GM18505 (cell line): ENCODE data around the gene SYT1.

ENCODE experiments used
- ATAC-seq: cut with Tn5 transposase; IDR thresholded peaks from one replicate; pipeline ENCODE4 v1.9.1; 2021; ENCODE audit not compliant: unreplicated experiment
- POLR2A ChIP-seq: IDR thresholded peaks from 4 replicates; pipeline ENCODE4 v1.6.1; 2011; ENCODE audit warnings: borderline replicate concordance; ENCODE audit not compliant: insufficient read depth, insufficient read length; ENCODE audit errors: extremely low read depth

SYT1 gene

DNA sequence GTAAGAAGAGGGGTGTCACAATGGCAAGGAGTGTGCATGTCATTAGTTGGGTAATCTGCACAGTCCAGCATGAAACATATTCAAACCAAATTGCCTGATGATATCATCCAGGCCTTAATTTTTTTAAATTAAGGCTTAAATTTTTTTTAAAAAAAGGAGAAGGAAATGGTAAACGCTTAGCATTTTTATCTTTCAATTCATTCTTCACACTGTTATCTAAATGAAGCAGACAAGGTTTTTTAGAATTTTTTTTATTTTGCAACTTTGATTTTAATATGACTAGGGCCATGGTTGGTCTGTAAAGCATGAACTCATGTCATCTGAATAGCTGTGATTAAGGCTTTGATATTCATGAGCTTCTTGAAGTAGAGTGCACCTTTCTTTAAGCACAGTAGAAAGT is 362.5 kb downstream of the SYT1 start:
- no peak for TF ChIP-seq POLR2A
- ATAC-seq: no peak

DNA sequence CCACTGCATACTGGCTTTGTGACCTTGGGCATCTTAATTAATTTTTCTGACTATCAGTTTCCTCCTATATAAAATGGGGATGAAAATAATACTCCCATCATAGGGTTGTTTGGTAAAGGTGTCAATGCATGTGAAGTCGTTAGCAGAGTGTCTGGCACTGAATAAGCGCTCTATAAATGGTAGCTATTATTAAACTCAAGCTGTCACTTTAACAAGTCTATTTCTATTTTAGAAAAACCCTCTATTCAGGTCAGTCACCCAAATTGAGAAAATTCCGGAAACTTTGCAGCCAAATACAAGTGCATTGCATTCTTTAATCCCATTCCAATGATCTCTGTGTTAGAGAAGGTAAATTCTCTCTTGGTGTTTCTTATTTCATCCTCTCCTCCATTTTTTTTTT is 363.1 kb downstream of the SYT1 start:
- no peak for ATAC-seq
- TF ChIP-seq POLR2A: no peak

DNA sequence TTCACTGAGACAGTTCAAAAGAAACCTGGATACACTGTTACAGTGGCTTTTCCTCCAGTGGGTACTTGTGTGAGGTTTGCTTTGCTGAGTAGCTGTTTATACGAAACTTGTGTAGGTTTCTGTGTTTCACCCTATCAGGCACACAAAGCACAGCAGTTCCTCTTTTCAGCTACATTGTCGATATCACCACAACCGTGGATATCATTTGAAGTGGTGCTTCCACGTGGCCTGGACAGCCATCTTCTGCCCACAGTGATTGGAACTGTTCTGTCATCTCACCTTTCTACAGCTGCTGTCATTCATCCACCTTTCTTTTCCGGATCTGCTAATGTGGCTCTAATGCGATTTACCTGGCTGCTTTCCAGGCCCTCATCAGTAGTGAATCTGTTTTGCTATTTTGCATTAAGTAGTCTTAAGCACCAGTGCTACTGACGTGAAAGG is 368.8 kb downstream of the SYT1 start:
- TF ChIP-seq POLR2A: no peak
- peak; percentile 56 for ATAC-seq

DNA sequence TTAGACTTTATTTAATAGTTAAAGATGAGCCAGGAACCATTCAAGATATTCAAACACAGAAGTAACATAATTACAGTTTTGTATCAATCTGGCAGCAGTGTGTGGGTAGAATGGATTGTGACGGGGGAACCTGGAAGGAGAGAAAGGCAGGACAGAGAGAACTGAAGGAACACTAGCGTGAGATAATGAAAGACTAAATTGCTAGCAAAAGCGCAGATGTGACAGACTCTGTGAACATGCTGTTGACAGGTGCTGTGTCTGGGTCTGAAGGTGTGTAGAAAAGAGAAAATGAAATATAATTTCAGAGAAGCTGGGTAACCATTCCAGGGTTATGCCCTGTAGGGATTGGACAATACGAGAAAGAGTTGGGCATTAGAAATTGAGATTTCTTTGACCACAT is 372.3 kb downstream of the SYT1 start:
- TF ChIP-seq POLR2A: no peak
- ATAC-seq: no peak

DNA sequence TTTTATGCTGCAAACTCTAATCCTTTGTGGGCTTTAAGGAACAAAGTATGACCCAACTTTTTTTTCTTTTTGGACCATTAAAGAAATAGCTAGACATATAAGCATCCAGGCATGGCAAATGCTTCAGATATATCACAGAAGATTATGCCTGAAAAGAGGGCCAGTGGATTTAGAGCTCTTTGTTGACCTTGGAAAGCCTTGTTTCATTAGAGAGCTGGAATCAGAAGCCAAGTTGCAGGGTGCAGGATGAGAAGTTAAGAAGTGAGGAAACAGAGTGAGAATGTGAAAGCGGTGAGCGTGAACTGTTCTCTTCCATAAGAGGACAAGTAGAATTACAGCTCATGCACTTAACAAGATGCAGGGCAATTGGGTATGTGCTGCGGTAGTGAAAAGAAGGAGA is 373.7 kb downstream of the SYT1 start:
- ATAC-seq: no peak
- TF ChIP-seq POLR2A: no peak

DNA sequence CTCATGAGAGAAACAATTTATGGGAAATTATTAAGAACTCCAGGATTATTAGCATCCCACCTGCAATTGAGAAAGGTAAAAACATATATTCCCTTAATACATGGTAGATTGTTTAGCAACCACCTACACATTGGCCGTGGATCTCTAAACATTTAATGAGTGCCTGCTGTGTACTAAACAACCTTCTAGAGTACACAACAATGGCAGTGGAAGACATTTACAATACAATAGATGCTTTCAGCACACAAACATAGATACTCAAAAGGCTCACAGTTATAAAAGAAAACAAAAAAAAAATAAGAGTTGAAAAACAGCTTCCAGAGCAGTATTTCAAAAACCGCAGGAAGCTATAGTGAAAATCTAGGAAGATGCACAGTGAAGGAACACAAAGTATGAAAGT is 382.9 kb downstream of the SYT1 start:
- no peak for TF ChIP-seq POLR2A

DNA sequence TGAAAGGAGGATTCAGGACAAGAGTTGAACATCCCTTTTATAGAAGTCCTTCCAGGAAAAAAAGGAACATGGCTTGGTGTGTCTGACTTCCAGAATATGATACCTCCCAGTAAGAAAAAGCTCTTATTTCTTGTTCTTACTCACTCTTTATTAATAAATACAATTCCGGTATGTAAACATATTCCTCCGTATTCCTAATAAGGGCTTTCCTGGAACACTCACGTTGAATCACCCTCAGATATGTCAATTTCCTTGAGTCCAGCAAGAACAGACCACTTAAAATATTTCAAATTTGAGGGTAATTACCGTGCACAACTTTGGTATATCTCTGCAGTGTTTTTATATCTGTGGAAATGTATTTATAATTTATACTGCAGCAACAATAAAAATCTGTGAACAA is 385.6 kb downstream of the SYT1 start:
- TF ChIP-seq POLR2A: no peak
- ATAC-seq: no peak

More for the DNA sequence above, 382.9 kb downstream of the SYT1 start:
- no peak for ATAC-seq

DNA sequence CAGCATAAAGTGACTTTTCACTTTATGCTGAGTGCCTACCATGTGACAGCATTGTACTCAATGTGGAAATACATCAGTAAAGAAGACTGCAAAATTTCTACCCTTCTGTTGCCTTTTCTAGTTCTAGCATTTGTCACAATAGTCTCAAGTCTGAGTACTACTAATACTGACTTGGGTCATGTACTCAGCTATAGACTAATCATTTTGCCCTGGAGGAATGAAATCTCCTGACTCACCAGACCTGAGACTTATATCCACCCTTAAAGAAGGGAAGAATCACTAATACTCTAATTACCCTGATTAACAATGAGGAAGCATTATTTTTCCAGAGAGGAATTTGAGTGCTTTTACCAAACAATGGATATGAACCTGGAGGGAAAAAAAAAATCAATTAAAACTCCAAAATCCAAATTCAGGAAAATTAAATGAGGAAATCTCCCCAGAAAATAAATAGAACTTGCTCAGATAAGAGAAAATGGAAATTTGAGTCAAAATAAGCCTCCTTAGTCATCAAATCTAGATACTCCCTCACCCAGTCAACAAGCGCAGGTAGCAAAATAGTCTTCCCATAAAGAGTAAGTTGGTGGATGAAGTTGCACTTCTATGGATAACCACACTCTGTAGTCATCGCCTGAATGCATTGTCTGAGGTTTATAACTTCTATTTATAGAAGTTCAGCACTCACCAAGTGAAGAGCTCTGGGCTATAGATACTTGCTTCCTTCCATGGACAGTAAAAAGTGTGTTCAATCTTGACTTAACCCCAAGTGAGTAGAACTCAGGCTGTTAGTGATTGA is 386.6 kb downstream of the SYT1 start:
- TF ChIP-seq POLR2A: no peak
- ATAC-seq: no peak

DNA sequence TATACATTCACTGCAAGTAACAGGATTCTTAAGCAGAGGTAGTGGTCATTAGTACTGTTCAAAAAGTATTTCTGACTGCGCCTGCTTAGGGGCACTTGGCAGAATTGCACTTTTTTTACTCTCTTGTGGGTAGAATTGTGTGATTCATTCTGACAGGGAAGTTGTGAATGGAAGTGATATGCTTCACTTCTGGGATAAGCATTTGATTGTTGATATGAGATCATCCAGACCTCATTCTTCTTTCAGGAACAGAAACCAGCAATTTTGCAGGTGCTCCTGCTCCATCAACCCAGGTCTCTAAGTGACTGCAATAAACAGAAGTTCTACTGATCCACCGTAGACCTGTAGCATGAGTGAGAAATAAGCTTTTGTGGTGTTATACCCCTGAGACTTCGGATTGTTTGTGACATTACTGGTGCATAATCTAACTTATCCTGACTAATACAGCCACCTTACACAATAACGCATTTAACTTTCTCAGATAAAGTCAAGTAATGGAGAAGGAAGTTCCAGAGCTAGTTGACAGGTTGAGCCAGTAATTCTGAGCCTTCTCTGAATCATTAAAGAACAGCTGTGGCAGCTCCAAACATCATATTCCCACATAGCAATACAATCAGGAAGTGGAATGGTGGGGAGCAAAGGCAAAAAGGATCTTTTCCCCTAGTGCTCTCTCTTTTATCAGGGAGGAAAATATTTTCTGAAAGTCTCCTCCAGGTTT is 387.9 kb downstream of the SYT1 start:
- no peak for TF ChIP-seq POLR2A
- no peak for ATAC-seq

DNA sequence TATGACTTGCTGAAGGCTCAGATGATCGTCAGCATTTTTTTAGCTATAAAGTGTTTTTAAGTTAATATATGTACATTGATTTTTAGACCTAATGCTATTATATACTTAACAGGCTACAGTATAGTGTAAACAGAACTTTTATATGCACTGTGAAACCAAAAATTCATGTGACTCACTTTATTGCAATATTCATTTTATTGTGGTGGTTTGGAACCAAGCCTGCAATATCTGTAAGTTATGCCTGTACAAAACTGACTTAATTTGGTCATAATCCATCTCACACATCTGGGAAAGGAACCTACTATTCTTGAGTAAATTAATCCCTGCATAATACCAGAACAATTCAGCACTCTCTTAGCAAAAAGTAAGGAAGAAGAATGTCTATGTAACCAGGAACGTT is 390.7 kb downstream of the SYT1 start:
- TF ChIP-seq POLR2A: no peak
- no peak for ATAC-seq

DNA sequence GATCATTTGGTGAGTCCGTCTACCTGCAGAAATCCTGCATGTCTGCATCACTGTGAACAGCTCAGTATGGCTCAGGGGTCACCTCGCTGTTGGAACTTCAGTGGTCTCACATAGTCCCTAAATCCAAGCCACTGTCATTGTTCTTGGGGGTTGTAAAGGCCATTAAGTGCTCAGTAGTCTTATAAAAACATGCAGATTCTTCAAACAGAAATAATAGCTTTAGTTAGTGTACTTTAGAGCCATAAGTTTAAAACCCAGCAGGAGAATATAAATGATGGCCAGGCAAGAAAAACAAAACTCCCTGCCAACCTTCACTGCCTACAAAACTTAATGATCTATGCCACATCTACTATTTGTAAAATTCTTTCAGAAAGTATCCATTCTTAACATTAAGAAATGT is 396.3 kb downstream of the SYT1 start:
- no peak for TF ChIP-seq POLR2A
- no peak for ATAC-seq

DNA sequence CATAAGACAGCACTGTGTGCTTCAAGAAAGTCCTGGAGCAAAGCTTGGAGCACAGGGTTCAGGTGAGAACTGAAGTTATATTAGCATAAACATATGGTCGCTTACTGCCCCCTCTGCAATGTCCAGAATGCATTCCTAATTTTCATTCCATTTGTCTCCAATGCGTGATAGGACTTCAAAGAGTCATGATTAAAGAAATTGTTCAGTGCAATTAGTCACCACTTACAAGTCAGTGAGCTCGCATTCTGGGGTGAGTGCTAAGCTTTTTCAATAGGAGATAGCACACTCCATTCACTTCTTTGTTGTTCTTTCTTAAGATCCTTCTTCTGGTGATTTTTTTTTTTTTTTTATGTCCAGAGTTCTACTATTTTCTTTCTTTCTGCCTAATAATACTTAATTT is 398.4 kb downstream of the SYT1 start:
- no peak for ATAC-seq
- TF ChIP-seq POLR2A: no peak

DNA sequence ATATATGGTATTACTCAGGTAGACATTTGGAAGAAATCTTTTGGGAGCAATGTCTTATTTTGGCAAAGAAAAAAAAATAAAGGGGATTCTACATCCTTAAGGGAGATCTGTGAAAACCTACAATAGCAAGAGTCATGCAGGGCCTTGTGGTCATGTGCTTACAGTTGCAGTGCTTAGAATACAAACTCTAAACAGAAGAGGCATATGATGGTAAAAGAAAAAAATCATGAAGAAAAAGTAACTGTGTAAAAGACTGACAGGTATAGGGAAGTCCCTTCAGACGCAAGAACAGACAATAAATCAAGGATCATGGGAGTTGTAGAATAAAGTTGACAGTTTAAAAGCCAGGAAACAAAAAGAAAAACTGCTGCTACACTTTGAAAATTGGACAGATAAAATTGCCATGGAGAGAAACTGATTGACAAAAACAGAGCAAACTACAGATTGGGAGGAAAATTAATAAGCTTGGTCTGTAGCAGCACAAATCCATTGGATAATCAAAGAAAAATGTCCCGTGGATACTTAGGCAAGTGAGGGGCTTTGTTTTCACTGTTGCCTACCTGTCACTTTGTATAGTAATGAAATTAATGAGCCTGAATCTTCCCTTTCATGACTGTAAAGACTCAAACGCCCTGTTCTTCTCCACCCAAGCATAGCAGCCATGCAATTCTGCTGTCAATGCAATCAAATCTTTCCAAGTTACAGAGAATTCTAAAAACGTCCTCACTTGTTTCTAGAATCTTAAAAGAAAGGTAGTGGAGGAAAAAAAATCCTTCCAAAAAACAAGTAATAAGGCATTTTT is 402.0 kb downstream of the SYT1 start:
- no peak for ATAC-seq
- TF ChIP-seq POLR2A: no peak
